ENCODE results near the gene ACY1. TPM values are rescaled to one million over a fixed set of nuclear protein-coding genes. Genes with fewer than 3 reads are reported as not detected.

The ACY1 gene
- total and polyA plus RNA-seq, 2 of the 13 experiments (the other 11 are each of a cell fraction or from before 2014, with no cell fraction given) = 113 to 162 TPM

DNA sequence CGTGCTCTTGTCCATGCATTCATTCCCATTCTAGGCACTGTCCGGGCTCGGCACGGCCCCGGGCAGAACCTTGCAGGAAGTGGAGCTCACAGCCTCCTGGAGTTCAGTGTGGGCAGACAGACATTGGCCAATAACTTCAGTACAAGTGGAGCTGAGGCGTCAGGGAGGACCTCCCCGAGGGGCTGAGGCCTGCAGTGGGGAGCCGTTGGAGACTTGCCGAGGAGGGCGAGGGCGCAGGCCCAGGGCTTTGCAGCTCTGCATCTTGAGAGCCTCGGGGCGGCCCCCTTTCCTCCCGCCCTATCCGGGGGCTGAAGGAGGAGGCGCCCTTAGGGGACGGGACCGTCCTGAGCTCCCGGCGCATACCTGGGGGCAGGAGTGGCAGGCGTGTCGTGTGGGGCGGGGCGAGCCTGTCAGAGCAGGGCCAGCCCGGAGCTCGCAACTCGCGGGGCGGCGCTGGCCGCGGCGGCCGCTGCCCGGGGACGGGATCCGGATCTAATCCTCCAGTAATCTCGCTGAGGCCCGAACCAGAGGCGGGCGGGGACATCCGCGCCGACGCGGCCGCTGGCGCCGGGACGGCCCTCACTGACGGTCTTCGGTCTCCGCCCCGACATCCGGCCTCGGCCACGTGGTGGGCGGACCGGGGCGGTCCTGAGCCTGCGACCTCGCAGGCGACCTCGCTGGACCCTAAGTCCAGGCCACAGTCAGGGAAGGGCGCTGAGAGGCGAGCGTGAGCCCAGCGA lies at the start of gene ACY1 (continued):
- TF ChIP-seq, protein P1, sequence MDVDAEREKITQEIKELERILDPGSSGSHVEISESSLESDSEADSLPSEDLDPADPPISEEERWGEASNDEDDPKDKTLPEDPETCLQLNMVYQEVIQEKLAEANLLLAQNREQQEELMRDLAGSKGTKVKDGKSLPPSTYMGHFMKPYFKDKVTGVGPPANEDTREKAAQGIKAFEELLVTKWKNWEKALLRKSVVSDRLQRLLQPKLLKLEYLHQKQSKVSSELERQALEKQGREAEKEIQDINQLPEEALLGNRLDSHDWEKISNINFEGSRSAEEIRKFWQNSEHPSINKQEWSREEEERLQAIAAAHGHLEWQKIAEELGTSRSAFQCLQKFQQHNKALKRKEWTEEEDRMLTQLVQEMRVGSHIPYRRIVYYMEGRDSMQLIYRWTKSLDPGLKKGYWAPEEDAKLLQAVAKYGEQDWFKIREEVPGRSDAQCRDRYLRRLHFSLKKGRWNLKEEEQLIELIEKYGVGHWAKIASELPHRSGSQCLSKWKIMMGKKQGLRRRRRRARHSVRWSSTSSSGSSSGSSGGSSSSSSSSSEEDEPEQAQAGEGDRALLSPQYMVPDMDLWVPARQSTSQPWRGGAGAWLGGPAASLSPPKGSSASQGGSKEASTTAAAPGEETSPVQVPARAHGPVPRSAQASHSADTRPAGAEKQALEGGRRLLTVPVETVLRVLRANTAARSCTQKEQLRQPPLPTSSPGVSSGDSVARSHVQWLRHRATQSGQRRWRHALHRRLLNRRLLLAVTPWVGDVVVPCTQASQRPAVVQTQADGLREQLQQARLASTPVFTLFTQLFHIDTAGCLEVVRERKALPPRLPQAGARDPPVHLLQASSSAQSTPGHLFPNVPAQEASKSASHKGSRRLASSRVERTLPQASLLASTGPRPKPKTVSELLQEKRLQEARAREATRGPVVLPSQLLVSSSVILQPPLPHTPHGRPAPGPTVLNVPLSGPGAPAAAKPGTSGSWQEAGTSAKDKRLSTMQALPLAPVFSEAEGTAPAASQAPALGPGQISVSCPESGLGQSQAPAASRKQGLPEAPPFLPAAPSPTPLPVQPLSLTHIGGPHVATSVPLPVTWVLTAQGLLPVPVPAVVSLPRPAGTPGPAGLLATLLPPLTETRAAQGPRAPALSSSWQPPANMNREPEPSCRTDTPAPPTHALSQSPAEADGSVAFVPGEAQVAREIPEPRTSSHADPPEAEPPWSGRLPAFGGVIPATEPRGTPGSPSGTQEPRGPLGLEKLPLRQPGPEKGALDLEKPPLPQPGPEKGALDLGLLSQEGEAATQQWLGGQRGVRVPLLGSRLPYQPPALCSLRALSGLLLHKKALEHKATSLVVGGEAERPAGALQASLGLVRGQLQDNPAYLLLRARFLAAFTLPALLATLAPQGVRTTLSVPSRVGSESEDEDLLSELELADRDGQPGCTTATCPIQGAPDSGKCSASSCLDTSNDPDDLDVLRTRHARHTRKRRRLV (CRISPR knock-in tag; IDR thresholded peaks at IDR 0.05) = no peak
- TF ChIP-seq RARG (CRISPR knock-in tag; IDR thresholded peaks at IDR 0.05; ENCODE audit: low read depth) (peak; percentile 89; the same call in 1 of the 2 replicates), ZNF326 (CRISPR knock-in tag; IDR thresholded peaks at IDR 0.05; ENCODE audit: borderline replicate concordance) (no peak), FOSL1 (CRISPR knock-in tag; IDR thresholded peaks at IDR 0.05; ENCODE audit: borderline replicate concordance) (no peak), ARNT2 (CRISPR knock-in tag; IDR thresholded peaks at IDR 0.05; ENCODE audit: low read depth) (peak; percentile 93; the same call in 1 of the 2 replicates), SMC3 (IDR thresholded peaks at IDR 0.05; ENCODE audit: low read length) (no peak), ZNF354B (CRISPR knock-in tag; IDR thresholded peaks at IDR 0.05) (no peak), ATF7 (IDR thresholded peaks at IDR 0.05) (no peak), ATF7 (CRISPR knock-in tag; IDR thresholded peaks at IDR 0.05) (no peak; the same call in 1 of the 2 replicates), ZNF766 (CRISPR knock-in tag; IDR thresholded peaks at IDR 0.05; ENCODE audit: borderline replicate concordance) (peak; percentile 75; the same call in 1 of the 2 replicates), HNRNPK (IDR thresholded peaks at IDR 0.05; ENCODE audit: low read depth, low read length, poor library complexity, severe bottlenecking) (peak; percentile 94), FIP1L1 (IDR thresholded peaks at IDR 0.05; ENCODE audit: borderline replicate concordance, insufficient read depth, low read depth, low read length) (no peak), ZNF562 (CRISPR knock-in tag; IDR thresholded peaks at IDR 0.05; ENCODE audit: borderline replicate concordance) (no peak), FOXJ3 (CRISPR knock-in tag; IDR thresholded peaks at IDR 0.05; ENCODE audit: borderline replicate concordance) (no peak), JUN (CRISPR knock-in tag; IDR thresholded peaks at IDR 0.05) (no peak)
- TF ChIP-seq, protein P2, sequence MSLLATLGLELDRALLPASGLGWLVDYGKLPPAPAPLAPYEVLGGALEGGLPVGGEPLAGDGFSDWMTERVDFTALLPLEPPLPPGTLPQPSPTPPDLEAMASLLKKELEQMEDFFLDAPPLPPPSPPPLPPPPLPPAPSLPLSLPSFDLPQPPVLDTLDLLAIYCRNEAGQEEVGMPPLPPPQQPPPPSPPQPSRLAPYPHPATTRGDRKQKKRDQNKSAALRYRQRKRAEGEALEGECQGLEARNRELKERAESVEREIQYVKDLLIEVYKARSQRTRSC (CRISPR knock-in tag; IDR thresholded peaks at IDR 0.05; ENCODE audit: low read depth) = peak; percentile 93; the same call in 1 of the 2 replicates
- TF ChIP-seq, protein P3, sequence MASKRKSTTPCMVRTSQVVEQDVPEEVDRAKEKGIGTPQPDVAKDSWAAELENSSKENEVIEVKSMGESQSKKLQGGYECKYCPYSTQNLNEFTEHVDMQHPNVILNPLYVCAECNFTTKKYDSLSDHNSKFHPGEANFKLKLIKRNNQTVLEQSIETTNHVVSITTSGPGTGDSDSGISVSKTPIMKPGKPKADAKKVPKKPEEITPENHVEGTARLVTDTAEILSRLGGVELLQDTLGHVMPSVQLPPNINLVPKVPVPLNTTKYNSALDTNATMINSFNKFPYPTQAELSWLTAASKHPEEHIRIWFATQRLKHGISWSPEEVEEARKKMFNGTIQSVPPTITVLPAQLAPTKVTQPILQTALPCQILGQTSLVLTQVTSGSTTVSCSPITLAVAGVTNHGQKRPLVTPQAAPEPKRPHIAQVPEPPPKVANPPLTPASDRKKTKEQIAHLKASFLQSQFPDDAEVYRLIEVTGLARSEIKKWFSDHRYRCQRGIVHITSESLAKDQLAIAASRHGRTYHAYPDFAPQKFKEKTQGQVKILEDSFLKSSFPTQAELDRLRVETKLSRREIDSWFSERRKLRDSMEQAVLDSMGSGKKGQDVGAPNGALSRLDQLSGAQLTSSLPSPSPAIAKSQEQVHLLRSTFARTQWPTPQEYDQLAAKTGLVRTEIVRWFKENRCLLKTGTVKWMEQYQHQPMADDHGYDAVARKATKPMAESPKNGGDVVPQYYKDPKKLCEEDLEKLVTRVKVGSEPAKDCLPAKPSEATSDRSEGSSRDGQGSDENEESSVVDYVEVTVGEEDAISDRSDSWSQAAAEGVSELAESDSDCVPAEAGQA (IDR thresholded peaks at IDR 0.05; ENCODE audit: low read depth) = no peak; the same call in 1 of the 2 replicates
- TF ChIP-seq, protein P3 (CRISPR knock-in tag; IDR thresholded peaks at IDR 0.05; ENCODE audit: borderline replicate concordance) = no peak

All from HepG2 (cell line).